Neural cell (in vitro differentiated cells): Measurements from ENCODE around the gene KRTAP10-10.

Experiments
- EP300 ChIP-seq: fragments of 450-650 bp; conservative IDR thresholded peaks from 2 replicates; pipeline ENCODE4 v1.6.1; 2014; ENCODE audit warnings: antibody characterized with exemption, mild to moderate bottlenecking, moderate library complexity; ENCODE audit not compliant: poor library complexity, severe bottlenecking
- EZH2 ChIP-seq: fragments of 200-600, 300-800 bp; shearing (Covaris generic), sonication (generic); IDR thresholded peaks from 2 replicates; pipeline ENCODE4 v1.6.1; 2014; ENCODE audit warnings: antibody characterized with exemption, low read length, borderline replicate concordance, mild to moderate bottlenecking; ENCODE audit not compliant: insufficient read depth, poor library complexity, severe bottlenecking
- MXI1 ChIP-seq: fragments of 450-650 bp; conservative IDR thresholded peaks from 2 replicates; pipeline ENCODE4 v1.6.1; 2014; ENCODE audit warnings: antibody characterized with exemption, mild to moderate bottlenecking; ENCODE audit not compliant: poor library complexity, severe bottlenecking
- POLR2AphosphoS5 ChIP-seq: IDR thresholded peaks from 2 replicates; pipeline ENCODE4 v1.6.1; 2012
- RAD21 ChIP-seq: fragments of 450-650 bp; conservative IDR thresholded peaks from 2 replicates; pipeline ENCODE4 v1.6.1; 2014; ENCODE audit warnings: antibody characterized with exemption, mild to moderate bottlenecking, moderate library complexity
- SMC3 ChIP-seq: fragments of 450-650 bp; conservative IDR thresholded peaks from 2 replicates; pipeline ENCODE4 v1.6.1; 2014; ENCODE audit warnings: antibody characterized with exemption, mild to moderate bottlenecking, moderate library complexity; ENCODE audit not compliant: poor library complexity
- TAF1 ChIP-seq: IDR thresholded peaks from 2 replicates; pipeline ENCODE4 v1.6.1; 2012; ENCODE audit warnings: low read depth
- TF ChIP-seq, protein P1 (sequence below): IDR thresholded peaks from 2 replicates; pipeline ENCODE4 v1.6.1; 2012; ENCODE audit warnings: borderline replicate concordance
- TF ChIP-seq, protein P2 (sequence below): fragments of 450-650 bp; IDR thresholded peaks from 2 replicates; pipeline ENCODE4 v1.5.1; 2014; ENCODE audit warnings: antibody characterized with exemption, mild to moderate bottlenecking, moderate library complexity; ENCODE audit not compliant: poor library complexity, severe bottlenecking

DNA sequence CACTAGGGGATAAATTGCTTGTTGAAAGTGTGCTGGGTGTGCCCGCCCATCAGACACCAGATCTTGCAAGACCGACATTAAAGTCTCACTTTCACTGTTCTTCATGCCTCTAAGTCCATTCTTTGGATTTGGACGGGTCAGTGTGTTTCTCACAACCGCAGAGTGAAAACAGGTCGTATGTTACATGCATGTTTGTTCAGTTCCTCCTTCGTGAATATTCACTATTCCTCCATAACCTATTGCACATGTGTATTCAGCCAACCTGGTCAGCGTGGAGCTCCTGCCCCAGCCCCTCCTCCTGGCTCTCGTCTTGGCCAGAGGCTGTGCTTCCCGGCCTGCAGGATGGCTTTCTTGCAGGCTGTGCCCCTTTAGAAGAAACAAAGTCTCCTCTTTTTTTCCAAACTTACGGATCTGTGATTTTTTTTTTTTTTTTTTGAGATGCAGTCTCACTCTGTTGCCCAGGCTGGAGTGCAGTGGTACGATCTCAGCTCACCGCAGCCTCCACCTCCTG is 42.7 kb upstream of the KRTAP10-10 start:
- TF ChIP-seq POLR2AphosphoS5, result no peak
- TF ChIP-seq EP300, result no peak
- no peak for TF ChIP-seq EZH2
- TF ChIP-seq, protein P1, sequence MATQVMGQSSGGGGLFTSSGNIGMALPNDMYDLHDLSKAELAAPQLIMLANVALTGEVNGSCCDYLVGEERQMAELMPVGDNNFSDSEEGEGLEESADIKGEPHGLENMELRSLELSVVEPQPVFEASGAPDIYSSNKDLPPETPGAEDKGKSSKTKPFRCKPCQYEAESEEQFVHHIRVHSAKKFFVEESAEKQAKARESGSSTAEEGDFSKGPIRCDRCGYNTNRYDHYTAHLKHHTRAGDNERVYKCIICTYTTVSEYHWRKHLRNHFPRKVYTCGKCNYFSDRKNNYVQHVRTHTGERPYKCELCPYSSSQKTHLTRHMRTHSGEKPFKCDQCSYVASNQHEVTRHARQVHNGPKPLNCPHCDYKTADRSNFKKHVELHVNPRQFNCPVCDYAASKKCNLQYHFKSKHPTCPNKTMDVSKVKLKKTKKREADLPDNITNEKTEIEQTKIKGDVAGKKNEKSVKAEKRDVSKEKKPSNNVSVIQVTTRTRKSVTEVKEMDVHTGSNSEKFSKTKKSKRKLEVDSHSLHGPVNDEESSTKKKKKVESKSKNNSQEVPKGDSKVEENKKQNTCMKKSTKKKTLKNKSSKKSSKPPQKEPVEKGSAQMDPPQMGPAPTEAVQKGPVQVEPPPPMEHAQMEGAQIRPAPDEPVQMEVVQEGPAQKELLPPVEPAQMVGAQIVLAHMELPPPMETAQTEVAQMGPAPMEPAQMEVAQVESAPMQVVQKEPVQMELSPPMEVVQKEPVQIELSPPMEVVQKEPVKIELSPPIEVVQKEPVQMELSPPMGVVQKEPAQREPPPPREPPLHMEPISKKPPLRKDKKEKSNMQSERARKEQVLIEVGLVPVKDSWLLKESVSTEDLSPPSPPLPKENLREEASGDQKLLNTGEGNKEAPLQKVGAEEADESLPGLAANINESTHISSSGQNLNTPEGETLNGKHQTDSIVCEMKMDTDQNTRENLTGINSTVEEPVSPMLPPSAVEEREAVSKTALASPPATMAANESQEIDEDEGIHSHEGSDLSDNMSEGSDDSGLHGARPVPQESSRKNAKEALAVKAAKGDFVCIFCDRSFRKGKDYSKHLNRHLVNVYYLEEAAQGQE, result no peak
- TF ChIP-seq, protein P2, sequence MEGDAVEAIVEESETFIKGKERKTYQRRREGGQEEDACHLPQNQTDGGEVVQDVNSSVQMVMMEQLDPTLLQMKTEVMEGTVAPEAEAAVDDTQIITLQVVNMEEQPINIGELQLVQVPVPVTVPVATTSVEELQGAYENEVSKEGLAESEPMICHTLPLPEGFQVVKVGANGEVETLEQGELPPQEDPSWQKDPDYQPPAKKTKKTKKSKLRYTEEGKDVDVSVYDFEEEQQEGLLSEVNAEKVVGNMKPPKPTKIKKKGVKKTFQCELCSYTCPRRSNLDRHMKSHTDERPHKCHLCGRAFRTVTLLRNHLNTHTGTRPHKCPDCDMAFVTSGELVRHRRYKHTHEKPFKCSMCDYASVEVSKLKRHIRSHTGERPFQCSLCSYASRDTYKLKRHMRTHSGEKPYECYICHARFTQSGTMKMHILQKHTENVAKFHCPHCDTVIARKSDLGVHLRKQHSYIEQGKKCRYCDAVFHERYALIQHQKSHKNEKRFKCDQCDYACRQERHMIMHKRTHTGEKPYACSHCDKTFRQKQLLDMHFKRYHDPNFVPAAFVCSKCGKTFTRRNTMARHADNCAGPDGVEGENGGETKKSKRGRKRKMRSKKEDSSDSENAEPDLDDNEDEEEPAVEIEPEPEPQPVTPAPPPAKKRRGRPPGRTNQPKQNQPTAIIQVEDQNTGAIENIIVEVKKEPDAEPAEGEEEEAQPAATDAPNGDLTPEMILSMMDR, result no peak
- no peak for TF ChIP-seq TAF1
- no peak for TF ChIP-seq RAD21
- TF ChIP-seq MXI1, result no peak
- TF ChIP-seq SMC3, result no peak
